Islet of Langerhans (tissue), 1 donor: Measurements from ENCODE around the gene PIM3.
A peak's percentile ranks its signal among the peaks of the same experiment; 100 is the strongest.
"Not testable (repeated sequence)": the region's sequence is repeated elsewhere in the genome, so short reads cannot be mapped to it uniquely, and the experiment has no call there.

Experiments used
- FAIRE-seq: peaks from one replicate; lab custom pipeline; 2011; peaks lifted over from hg19 to GRCh38; lab: Jason Lieb, UNC

PIM3 gene

GRCh38 chr22:49968313-49968830, 7.8 kb downstream of the PIM3 start:
- no peak for FAIRE-seq

GRCh38 chr22:49968831-49969661, 8.5 kb downstream of the PIM3 start:
- FAIRE-seq = no peak

GRCh38 chr22:49969751-49970527, 9.4 kb downstream of the PIM3 start:
- no peak for FAIRE-seq

- FAIRE-seq = peak; percentile 84
Measured at GRCh38 chr22:49970528-49971231, 10.1 kb downstream of the PIM3 start.

GRCh38 chr22:49971232-49972162, 10.9 kb downstream of the PIM3 start:
- no peak for FAIRE-seq

- FAIRE-seq = no peak
Measured at GRCh38 chr22:49972163-49973017, 11.8 kb downstream of the PIM3 start.

GRCh38 chr22:49973018-49973961, 12.7 kb downstream of the PIM3 start:
- no peak for FAIRE-seq

GRCh38 chr22:49975543-49976389, 15.2 kb downstream of the PIM3 start:
- FAIRE-seq = no peak

GRCh38 chr22:49976439-49977175, 16.0 kb downstream of the PIM3 start:
- no peak for FAIRE-seq

- no peak for FAIRE-seq
Measured at GRCh38 chr22:49977578-49977977, 17.0 kb downstream of the PIM3 start.

GRCh38 chr22:49979587-49980264, 19.2 kb downstream of the PIM3 start:
- FAIRE-seq = no peak

GRCh38 chr22:49981799-49982198, 21.2 kb downstream of the PIM3 start:
- not testable (repeated sequence) for FAIRE-seq

- no peak for FAIRE-seq
Measured at GRCh38 chr22:49983148-49984042, 22.8 kb downstream of the PIM3 start.

- FAIRE-seq = no peak
Measured at GRCh38 chr22:49986325-49986724, 25.8 kb downstream of the PIM3 start.

GRCh38 chr22:49989826-49990225, 29.3 kb downstream of the PIM3 start:
- FAIRE-seq = not testable (repeated sequence)

GRCh38 chr22:49991167-49991566, 30.6 kb downstream of the PIM3 start:
- no peak for FAIRE-seq
